Lung (tissue), 12 donors: ENCODE results near the gene CYLC1. TPM values are rescaled to one million over a fixed set of nuclear protein-coding genes. Genes with fewer than 3 reads are reported as not detected.
A peak's percentile ranks its signal among the peaks of the same experiment; 100 is the strongest.

ENCODE experiments used
- ATAC-seq: fragments of 200-7000 bp; cut with Tn5 transposase; one replicate; pipeline ENCODE4 v1.9.1; 2020; ENCODE audit warnings: moderate number of reproducible peaks; ENCODE audit not compliant: insufficient read depth, low FRiP score
- DNase-seq, 3 donors: peaks; one replicate each; pipeline ENCODE4 v3.0.0-alpha.2; 2013 to 2017
- H3K27ac ChIP-seq, 2 donors: one replicate each; pipeline ENCODE4 v1.5.1; 2013; ENCODE audit warnings: mild to moderate bottlenecking in 2 of 2, moderate library complexity in 2 of 2, control low read depth in 1 of 2, inconsistent platforms in 1 of 2, low read depth in 1 of 2, low read length in 1 of 2
- H3K27me3 ChIP-seq, 3 donors: one replicate each; pipeline ENCODE4 v1.5.1; 2013; ENCODE audit warnings: low read length in 2 of 3; ENCODE audit not compliant: control insufficient read depth in 3 of 3, insufficient read depth in 3 of 3
- H3K36me3 ChIP-seq, 4 donors: one replicate each; pipeline ENCODE4 v1.5.1; 2013; ENCODE audit warnings: low read length in 4 of 4, mild to moderate bottlenecking in 1 of 4, moderate library complexity in 1 of 4; ENCODE audit not compliant: control insufficient read depth in 4 of 4, insufficient read depth in 4 of 4
- H3K4me1 ChIP-seq, 5 donors: one replicate each; pipeline ENCODE4 v1.5.1; 2013; ENCODE audit warnings: low read length in 5 of 5, mild to moderate bottlenecking in 2 of 5, moderate library complexity in 1 of 5; ENCODE audit not compliant: control insufficient read depth in 5 of 5, insufficient read depth in 5 of 5
- H3K4me3 ChIP-seq: one replicate; pipeline ENCODE4 v1.5.1; 2013; ENCODE audit warnings: mild to moderate bottlenecking, control low read depth, moderate library complexity
- H3K9ac ChIP-seq, 2 donors: one replicate each; pipeline ENCODE4 v1.5.1; 2013; ENCODE audit warnings: low read length in 2 of 2, control low read depth in 1 of 2; ENCODE audit not compliant: insufficient read depth in 1 of 2
- H3K9me3 ChIP-seq, 4 donors: one replicate each; pipeline ENCODE4 v1.5.1; 2013; ENCODE audit warnings: low read length in 3 of 4, mild to moderate bottlenecking in 1 of 4, moderate library complexity in 1 of 4; ENCODE audit not compliant: control insufficient read depth in 4 of 4, insufficient read depth in 3 of 4
- WGBS, 2 donors: extraction: QIAGEN DNeasy Blood & Tissue Kit; methylation state at CpG; one replicate each; pipeline ENCODE4 v1.1.7; 2013; 5-methylcytosine and 5-hydroxymethylcytosine counted together
- polyA plus RNA-seq, 2 donors: library from polyadenylated mRNA; stranded (reverse); fragments of 200-250 nt; gene quantifications; one replicate each; pipeline ENCODE4 v1.2.1, GENCODE V29; 2013
- total RNA-seq, 2 donors: library from RNA; depleted of rRNA in 1 of 2; stranded (reverse); fragments of >200 nt in 1 of 2; gene quantifications; one replicate each; pipeline ENCODE4 v1.2.1, GENCODE V29; 2014 to 2021
- TF ChIP-seq, protein P1 (sequence below): IDR thresholded peaks from 2 replicates; pipeline ENCODE4 v1.5.1; 2012; ENCODE audit warnings: mild to moderate bottlenecking; ENCODE audit errors: control extremely low read depth, extremely low read depth
- donor health status: control.
- donor health status: control.
- donor health status: Bipolar disorder and iron deficiency.
- donor health status: healthy.
- donor health status: DM: yes; HTN: yes; CAD: no.

CYLC1 gene
- total and polyA plus RNA-seq, 4 donors, result not detected

DNA sequence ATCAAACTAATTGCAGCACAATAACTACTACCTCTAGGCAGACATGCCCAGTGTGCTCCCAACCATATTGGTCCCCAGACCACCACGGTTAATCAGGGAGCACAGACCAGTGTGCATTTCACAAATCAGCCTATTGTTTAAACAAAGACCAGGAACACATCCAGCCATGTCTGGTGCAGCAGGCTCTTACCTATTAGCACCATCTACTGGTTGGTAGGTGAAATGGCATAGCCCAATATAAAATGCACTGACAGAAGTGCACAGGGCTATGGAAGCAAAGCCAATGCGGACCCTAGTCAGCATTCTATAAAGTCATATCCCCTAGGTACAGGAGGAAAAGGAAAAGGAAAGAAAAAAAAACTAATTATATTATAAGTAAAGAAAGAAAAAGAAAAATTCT, 15.5 kb upstream of the CYLC1 start:
- ATAC-seq, result peak; percentile 66
- Histone ChIP-seq H3K9ac (no peak overlapping the region), H3K27me3 (no peaks in the 10 kb centered on the region), H3K4me3 (no peak overlapping the region), H3K4me1 (no peaks in the 10 kb centered on the region), H3K27ac (no peak overlapping the region), H3K36me3 (no peaks in the 10 kb centered on the region), H3K9me3 (peaks cover 0 to 1% (median 0%) of the 10 kb centered on the region in 4 donors)
- peak in 2 of 3 donors; percentile 0 to 13 for DNase-seq
- WGBS, 2 donors, result 8 to 20% methylated on average over 2 of the region's 2 CpGs
- TF ChIP-seq, protein P1, sequence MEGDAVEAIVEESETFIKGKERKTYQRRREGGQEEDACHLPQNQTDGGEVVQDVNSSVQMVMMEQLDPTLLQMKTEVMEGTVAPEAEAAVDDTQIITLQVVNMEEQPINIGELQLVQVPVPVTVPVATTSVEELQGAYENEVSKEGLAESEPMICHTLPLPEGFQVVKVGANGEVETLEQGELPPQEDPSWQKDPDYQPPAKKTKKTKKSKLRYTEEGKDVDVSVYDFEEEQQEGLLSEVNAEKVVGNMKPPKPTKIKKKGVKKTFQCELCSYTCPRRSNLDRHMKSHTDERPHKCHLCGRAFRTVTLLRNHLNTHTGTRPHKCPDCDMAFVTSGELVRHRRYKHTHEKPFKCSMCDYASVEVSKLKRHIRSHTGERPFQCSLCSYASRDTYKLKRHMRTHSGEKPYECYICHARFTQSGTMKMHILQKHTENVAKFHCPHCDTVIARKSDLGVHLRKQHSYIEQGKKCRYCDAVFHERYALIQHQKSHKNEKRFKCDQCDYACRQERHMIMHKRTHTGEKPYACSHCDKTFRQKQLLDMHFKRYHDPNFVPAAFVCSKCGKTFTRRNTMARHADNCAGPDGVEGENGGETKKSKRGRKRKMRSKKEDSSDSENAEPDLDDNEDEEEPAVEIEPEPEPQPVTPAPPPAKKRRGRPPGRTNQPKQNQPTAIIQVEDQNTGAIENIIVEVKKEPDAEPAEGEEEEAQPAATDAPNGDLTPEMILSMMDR, result peak; percentile 34

DNA sequence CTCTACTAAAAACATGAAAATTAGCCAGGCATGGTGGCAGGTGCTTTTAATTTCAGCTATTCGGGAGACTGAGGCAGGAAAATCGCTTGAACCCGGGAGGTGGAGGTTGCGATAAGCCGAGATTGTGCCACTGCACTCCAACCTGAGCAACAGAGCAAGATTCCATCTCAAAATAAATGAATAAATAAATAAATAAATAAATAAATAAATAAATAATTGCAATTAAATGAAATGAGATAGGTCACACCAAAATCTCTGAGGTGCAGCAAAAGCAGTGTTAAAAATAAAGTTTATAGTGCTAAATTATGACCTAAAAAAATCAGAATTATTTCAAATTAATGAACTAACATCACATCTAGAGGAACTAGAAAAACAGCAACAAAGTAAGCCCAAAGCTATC, 13.6 kb upstream of the CYLC1 start:
- H3K4me3 ChIP-seq, result no peak overlapping the region
- WGBS, 2 donors, result 95 to 98% methylated on average over 5 of the region's 5 CpGs
- H3K4me1 ChIP-seq, result no peaks in the 10 kb centered on the region
- DNase-seq (no peak), ATAC-seq (no peak)
- peaks cover 0 to 1% (median 0%) of the 10 kb centered on the region in 4 donors for H3K9me3 ChIP-seq
- H3K9ac ChIP-seq, result no peak overlapping the region
- H3K27me3 ChIP-seq, result no peaks in the 10 kb centered on the region
- no peaks in the 10 kb centered on the region for H3K36me3 ChIP-seq
- TF ChIP-seq, protein P1, result no peak
- H3K27ac ChIP-seq, result no peak overlapping the region

DNA sequence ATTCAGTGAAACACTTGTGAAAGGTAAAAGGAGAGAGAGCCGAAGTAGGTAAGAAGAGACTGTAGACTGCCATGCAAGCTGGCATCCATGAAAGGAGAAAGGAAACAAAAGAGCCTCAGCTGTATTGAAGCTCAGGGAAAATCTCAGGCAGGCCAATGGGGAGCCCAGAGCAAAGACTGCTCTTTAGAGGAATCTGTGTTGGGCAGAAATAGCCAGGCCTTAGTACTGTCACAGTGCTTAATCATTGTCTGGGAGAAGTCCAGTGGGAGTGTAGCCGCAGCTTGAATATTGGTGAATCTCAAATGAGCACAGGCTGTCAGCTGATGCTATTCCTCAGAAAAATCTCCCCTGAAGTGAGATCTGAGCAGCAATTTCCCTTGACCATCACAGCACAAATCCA, 27.6 kb downstream of the CYLC1 start:
- TF ChIP-seq, protein P1, result no peak
- no peak overlapping the region for H3K9ac ChIP-seq
- H3K4me3 ChIP-seq, result no peak overlapping the region
- no peak for ATAC-seq
- no peak overlapping the region for H3K27ac ChIP-seq
- no peaks in the 10 kb centered on the region for H3K27me3 ChIP-seq
- WGBS, 2 donors, result 89 to 95% methylated on average over 2 of the region's 2 CpGs
- H3K9me3 ChIP-seq, result no peaks in the 10 kb centered on the region
- H3K4me1 ChIP-seq, result no peaks in the 10 kb centered on the region
- DNase-seq, result no peak
- H3K36me3 ChIP-seq, result no peaks in the 10 kb centered on the region

DNA sequence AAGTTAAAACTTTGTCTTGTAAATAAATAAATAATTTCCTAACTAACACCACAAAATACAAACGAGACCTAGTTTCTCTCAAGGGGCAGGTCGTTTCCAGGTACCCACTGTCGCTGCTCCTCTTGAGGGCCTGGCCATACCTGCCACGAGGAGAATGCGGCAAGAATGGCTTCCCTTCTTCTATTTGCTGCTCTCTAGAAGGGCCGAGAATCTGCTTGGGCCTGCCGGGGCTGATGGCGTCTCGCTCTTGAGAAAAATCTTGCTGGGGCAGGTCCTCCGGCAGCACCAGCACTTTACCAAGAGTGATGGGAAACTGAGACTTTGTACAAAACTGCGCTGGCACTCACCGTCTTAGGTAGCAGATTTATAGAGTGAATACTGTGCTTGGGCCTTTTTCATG, 31.5 kb downstream of the CYLC1 start:
- WGBS, 2 donors, result 70 to 82% methylated on average over 12 of the region's 12 CpGs
- TF ChIP-seq, protein P1, result no peak

More for the DNA sequence above, 31.5 kb downstream of the CYLC1 start:
- ATAC-seq (no peak), DNase-seq (no peak)
- no peak overlapping the region for H3K27ac ChIP-seq
- H3K9me3 ChIP-seq, result no peaks in the 10 kb centered on the region
- no peaks in the 10 kb centered on the region for H3K27me3 ChIP-seq
- H3K36me3 ChIP-seq, result no peaks in the 10 kb centered on the region
- no peak overlapping the region for H3K9ac ChIP-seq
- no peak overlapping the region for H3K4me3 ChIP-seq
- no peaks in the 10 kb centered on the region for H3K4me1 ChIP-seq
